ENCODE data around the gene AKAP9. TPM values are rescaled to one million over a fixed set of nuclear protein-coding genes. Genes with fewer than 3 reads are reported as not detected.

Gene AKAP9
- polyA plus RNA-seq, 1 donor (not counting 4 experiments of a cell fraction or from before 2014, with no cell fraction given), result 19.0 TPM

DNA sequence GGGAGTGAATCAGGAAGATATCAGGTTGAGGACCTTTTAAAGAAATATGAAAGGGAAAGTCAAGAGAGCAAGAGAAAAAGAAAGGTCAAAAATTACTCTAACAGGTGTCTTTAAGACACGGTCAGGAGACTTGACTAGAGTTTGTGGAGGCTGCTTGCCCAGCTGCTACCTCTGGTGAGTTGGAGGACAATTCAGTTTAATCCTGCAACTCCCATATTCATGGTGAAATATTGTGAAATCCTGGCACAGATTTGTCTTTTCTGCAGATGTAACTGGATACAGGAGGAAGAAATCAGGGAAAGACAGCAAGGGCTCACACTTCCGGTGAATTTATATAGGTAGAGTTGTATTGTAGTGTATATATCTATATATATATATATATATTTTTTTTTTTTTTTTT, 93.5 kb downstream of the AKAP9 start:
- no peak for DNase-seq (ENCODE audit: low read depth, low spot score)
- no peaks in the 10 kb centered on the region for H3K4me1 ChIP-seq (ENCODE audit: control insufficient read depth, extremely low read depth, insufficient read depth, low read length)
- H3K9me1 ChIP-seq (ENCODE audit: control insufficient read depth, extremely low read depth, insufficient read depth, low read length), result no peaks in the 10 kb centered on the region
- no peaks in the 10 kb centered on the region for H3K9me3 ChIP-seq (ENCODE audit: control insufficient read depth, low read depth, low read length)
- no peaks in the 10 kb centered on the region for H3K27me3 ChIP-seq (ENCODE audit: control insufficient read depth, extremely low read depth, insufficient read depth, low read length)
- H3K4me2 ChIP-seq (ENCODE audit: control insufficient read depth, extremely low read depth, insufficient read depth, low read depth, low read length), result no peak overlapping the region
- no peak overlapping the region for H2AFZ ChIP-seq (ENCODE audit: control insufficient read depth, low read length)
- no peaks in the 10 kb centered on the region for H4K20me1 ChIP-seq (ENCODE audit: control insufficient read depth, extremely low read depth, insufficient read depth, low read length)
- FAIRE-seq, result no peak
- no peak for TF ChIP-seq EZH2 (IDR thresholded peaks at IDR 0.05; ENCODE audit: low read length)
- TF ChIP-seq, protein P1, sequence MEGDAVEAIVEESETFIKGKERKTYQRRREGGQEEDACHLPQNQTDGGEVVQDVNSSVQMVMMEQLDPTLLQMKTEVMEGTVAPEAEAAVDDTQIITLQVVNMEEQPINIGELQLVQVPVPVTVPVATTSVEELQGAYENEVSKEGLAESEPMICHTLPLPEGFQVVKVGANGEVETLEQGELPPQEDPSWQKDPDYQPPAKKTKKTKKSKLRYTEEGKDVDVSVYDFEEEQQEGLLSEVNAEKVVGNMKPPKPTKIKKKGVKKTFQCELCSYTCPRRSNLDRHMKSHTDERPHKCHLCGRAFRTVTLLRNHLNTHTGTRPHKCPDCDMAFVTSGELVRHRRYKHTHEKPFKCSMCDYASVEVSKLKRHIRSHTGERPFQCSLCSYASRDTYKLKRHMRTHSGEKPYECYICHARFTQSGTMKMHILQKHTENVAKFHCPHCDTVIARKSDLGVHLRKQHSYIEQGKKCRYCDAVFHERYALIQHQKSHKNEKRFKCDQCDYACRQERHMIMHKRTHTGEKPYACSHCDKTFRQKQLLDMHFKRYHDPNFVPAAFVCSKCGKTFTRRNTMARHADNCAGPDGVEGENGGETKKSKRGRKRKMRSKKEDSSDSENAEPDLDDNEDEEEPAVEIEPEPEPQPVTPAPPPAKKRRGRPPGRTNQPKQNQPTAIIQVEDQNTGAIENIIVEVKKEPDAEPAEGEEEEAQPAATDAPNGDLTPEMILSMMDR (optimal IDR thresholded peaks at IDR 0.05 in 1 of 3, IDR thresholded peaks at IDR 0.05 in 1 of 3, conservative IDR thresholded peaks at IDR 0.05 in 1 of 3; ENCODE audit: extremely low read depth in 1 of 3, insufficient read depth in 2 of 3, low read length in 3 of 3), result no peak
- dilution Hi-C loops (cut with MboI; ENCODE audit: extremely low pct_ligation_motif_present, low sequenced_read_pairs), result no loop called here
- H3K9ac ChIP-seq (ENCODE audit: control insufficient read depth, extremely low read depth, insufficient read depth, low read length), result no peak overlapping the region
- H3K4me3 ChIP-seq (ENCODE audit: control insufficient read depth in 2 of 3, extremely low read depth in 1 of 3, insufficient read depth in 2 of 3, low read depth in 1 of 3, low read length in 3 of 3), result no peak overlapping the region
- H3K36me3 ChIP-seq (ENCODE audit: control insufficient read depth in 2 of 2, extremely low read depth in 1 of 2, insufficient read depth in 2 of 2, low read length in 2 of 2), result peaks cover 0 to 1% of the 10 kb centered on the region in 2 experiments
- H3K79me2 ChIP-seq (ENCODE audit: control insufficient read depth, insufficient read depth, low read length), result no peaks in the 10 kb centered on the region
- no peak overlapping the region for H3K27ac ChIP-seq (ENCODE audit: control insufficient read depth, insufficient read depth, low read length)

DNA sequence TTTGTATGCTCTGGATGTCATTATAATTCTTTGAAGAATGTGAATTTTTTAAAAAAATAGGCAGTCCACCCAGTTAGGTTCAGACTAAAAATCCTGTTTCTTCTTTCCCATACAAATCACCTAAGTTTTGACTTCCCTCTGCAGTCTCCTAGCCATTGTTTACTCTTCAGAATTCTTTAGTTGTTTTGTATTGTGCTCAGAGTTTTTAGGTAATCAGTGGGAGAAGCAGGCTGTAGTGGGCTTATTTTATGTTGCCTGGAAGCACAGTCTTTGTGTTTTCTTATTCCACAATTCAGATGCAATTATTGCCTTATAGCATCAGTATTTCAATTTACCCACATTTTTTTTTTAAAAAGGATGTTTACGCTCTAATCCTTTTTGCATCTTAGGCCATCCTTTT, 94.9 kb downstream of the AKAP9 start:
- dilution Hi-C loops (cut with MboI; ENCODE audit: extremely low pct_ligation_motif_present, low sequenced_read_pairs), result no loop called here

More for the DNA sequence above, 94.9 kb downstream of the AKAP9 start:
- DNase-seq (ENCODE audit: low read depth, low spot score) (no peak), FAIRE-seq (no peak)
- no peaks in the 10 kb centered on the region for H3K9me3 ChIP-seq (ENCODE audit: control insufficient read depth, low read depth, low read length)
- H3K79me2 ChIP-seq (ENCODE audit: control insufficient read depth, insufficient read depth, low read length), result no peaks in the 10 kb centered on the region
- H3K4me1 ChIP-seq (ENCODE audit: control insufficient read depth, extremely low read depth, insufficient read depth, low read length), result no peaks in the 10 kb centered on the region
- no peaks in the 10 kb centered on the region for H4K20me1 ChIP-seq (ENCODE audit: control insufficient read depth, extremely low read depth, insufficient read depth, low read length)
- H3K36me3 ChIP-seq (ENCODE audit: control insufficient read depth in 2 of 2, extremely low read depth in 1 of 2, insufficient read depth in 2 of 2, low read length in 2 of 2), result peaks cover 0 to under 1% of the 10 kb centered on the region in 2 experiments
- H2AFZ ChIP-seq (ENCODE audit: control insufficient read depth, low read length), result no peak overlapping the region
- no peak overlapping the region for H3K4me3 ChIP-seq (ENCODE audit: control insufficient read depth in 2 of 3, extremely low read depth in 1 of 3, insufficient read depth in 2 of 3, low read depth in 1 of 3, low read length in 3 of 3)
- no peaks in the 10 kb centered on the region for H3K27me3 ChIP-seq (ENCODE audit: control insufficient read depth, extremely low read depth, insufficient read depth, low read length)
- H3K9me1 ChIP-seq (ENCODE audit: control insufficient read depth, extremely low read depth, insufficient read depth, low read length), result no peaks in the 10 kb centered on the region
- H3K9ac ChIP-seq (ENCODE audit: control insufficient read depth, extremely low read depth, insufficient read depth, low read length), result no peak overlapping the region
- TF ChIP-seq, protein P1 (optimal IDR thresholded peaks at IDR 0.05 in 1 of 3, IDR thresholded peaks at IDR 0.05 in 1 of 3, conservative IDR thresholded peaks at IDR 0.05 in 1 of 3; ENCODE audit: extremely low read depth in 1 of 3, insufficient read depth in 2 of 3, low read length in 3 of 3), result no peak
- TF ChIP-seq EZH2 (IDR thresholded peaks at IDR 0.05; ENCODE audit: low read length), result no peak
- H3K4me2 ChIP-seq (ENCODE audit: control insufficient read depth, extremely low read depth, insufficient read depth, low read depth, low read length), result no peak overlapping the region
- H3K27ac ChIP-seq (ENCODE audit: control insufficient read depth, insufficient read depth, low read length), result no peak overlapping the region
